Panc1 (cell line): ENCODE data around the gene FSD2.

Source experiments
- POLR2AphosphoS5 ChIP-seq: IDR thresholded peaks from 2 replicates; pipeline ENCODE4 v1.6.1; 2012; ENCODE audit warnings: mild to moderate bottlenecking, low read depth, low read length, moderate library complexity
- TCF7L2 ChIP-seq: IDR thresholded peaks from 2 replicates; pipeline ENCODE4 v1.6.1; 2011; ENCODE audit warnings: mild to moderate bottlenecking, low read depth, low read length, inconsistent platforms
- TF ChIP-seq, protein P1 (sequence below): fragments of 450-650 bp; IDR thresholded peaks from 2 replicates; pipeline ENCODE4 v1.5.1; 2017; ENCODE audit warnings: mild to moderate bottlenecking

DNA sequence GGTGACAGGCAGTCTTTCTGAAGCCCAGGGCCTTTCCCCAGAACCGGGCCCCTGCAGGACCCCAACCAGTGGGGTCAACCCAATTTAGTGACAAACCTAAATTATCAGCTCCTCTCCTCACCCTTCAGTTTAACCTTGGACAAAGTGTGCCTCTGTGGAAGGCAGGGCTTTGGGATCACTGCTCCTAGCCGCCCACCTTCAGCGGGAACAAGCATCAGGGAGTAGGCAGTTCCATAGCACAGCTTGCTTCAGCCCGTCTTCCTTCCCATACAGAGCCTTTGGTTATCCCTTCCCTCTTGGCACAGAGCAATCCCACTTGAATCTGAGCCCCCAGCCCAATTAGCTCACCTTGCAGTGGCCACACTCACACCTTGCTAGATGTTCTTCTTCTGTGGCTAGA is 90.9 kb downstream of the FSD2 start:
- TF ChIP-seq, protein P1, sequence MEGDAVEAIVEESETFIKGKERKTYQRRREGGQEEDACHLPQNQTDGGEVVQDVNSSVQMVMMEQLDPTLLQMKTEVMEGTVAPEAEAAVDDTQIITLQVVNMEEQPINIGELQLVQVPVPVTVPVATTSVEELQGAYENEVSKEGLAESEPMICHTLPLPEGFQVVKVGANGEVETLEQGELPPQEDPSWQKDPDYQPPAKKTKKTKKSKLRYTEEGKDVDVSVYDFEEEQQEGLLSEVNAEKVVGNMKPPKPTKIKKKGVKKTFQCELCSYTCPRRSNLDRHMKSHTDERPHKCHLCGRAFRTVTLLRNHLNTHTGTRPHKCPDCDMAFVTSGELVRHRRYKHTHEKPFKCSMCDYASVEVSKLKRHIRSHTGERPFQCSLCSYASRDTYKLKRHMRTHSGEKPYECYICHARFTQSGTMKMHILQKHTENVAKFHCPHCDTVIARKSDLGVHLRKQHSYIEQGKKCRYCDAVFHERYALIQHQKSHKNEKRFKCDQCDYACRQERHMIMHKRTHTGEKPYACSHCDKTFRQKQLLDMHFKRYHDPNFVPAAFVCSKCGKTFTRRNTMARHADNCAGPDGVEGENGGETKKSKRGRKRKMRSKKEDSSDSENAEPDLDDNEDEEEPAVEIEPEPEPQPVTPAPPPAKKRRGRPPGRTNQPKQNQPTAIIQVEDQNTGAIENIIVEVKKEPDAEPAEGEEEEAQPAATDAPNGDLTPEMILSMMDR: no peak
- no peak for TF ChIP-seq POLR2AphosphoS5
- no peak for TF ChIP-seq TCF7L2
